WTC11 (cell line): ENCODE results near the gene AKAP13. TPM values are rescaled to one million over a fixed set of nuclear protein-coding genes. Genes with fewer than 3 reads are reported as not detected.

Experiments
- ATAC-seq: fragments of 200-7000 bp; cut with Tn5 transposase; 2 replicates; pipeline ENCODE4 v1.10.0; 2021; ENCODE audit warnings: mild to moderate bottlenecking, moderate library complexity
- CTCF ChIA-PET: fragments of 300-600 bp; sonication (Branson Sonifier 250); formaldehyde crosslinking; loops from one replicate; lab custom pipeline; 2021; ENCODE audit warnings: antibody characterized with exemption; lab: Charles Lee
- POLR2A ChIA-PET: fragments of 350-600 bp; sonication (Branson Sonifier 250); formaldehyde crosslinking; loops from one replicate; lab custom pipeline; 2021; ENCODE audit warnings: antibody characterized with exemption; lab: Charles Lee
- DNase-seq: peaks from one replicate; pipeline ENCODE4 v3.0.0; 2021; ENCODE audit warnings: low spot score
- H3K27ac Mint-ChIP-seq: 2 replicates; pipeline ENCODE4 v1.8.0; 2021; ENCODE audit warnings: mixed read lengths
- H3K27me3 Mint-ChIP-seq: 2 replicates; pipeline ENCODE4 v1.8.0; 2021; ENCODE audit warnings: low read depth, mild to moderate bottlenecking, moderate library complexity, mixed read lengths
- H3K36me3 Mint-ChIP-seq: 2 replicates; pipeline ENCODE4 v1.8.0; 2021; ENCODE audit warnings: mixed read lengths
- H3K4me1 Mint-ChIP-seq: 2 replicates; pipeline ENCODE4 v1.8.0; 2022; ENCODE audit warnings: mixed read lengths
- H3K4me3 Mint-ChIP-seq: 2 replicates; pipeline ENCODE4 v1.8.0; 2021; ENCODE audit warnings: mild to moderate bottlenecking, moderate library complexity, mixed read lengths
- H3K9me3 Mint-ChIP-seq: 2 replicates; pipeline ENCODE4 v1.8.0; 2021; ENCODE audit warnings: mixed read lengths
- AFF4 ChIP-seq: sonication (generic); formaldehyde crosslinking; IDR thresholded peaks from 2 replicates; pipeline ENCODE4 v1.8.1; 2023; ENCODE audit warnings: mild to moderate bottlenecking, missing genetic modification reagents, borderline replicate concordance
- AR ChIP-seq: fragments of 250-450 bp; sonication (Bioruptor Pico); IDR thresholded peaks from 2 replicates; pipeline ENCODE4 v1.9.0; 2021; ENCODE audit warnings: mild to moderate bottlenecking
- ATF1 ChIP-seq: sonication (generic); formaldehyde crosslinking; IDR thresholded peaks from 2 replicates; pipeline ENCODE4 v1.8.1; 2023; ENCODE audit warnings: mild to moderate bottlenecking, moderate library complexity, missing genetic modification reagents
- ATF6 ChIP-seq: sonication (generic); formaldehyde crosslinking; IDR thresholded peaks from 2 replicates; pipeline ENCODE4 v1.8.1; 2023; ENCODE audit warnings: mild to moderate bottlenecking, missing genetic modification reagents
- CBFB ChIP-seq: sonication (generic); formaldehyde crosslinking; IDR thresholded peaks from 2 replicates; pipeline ENCODE4 v1.8.1; 2022; ENCODE audit warnings: mild to moderate bottlenecking, low read depth, missing genetic modification reagents
- GABPB1 ChIP-seq: sonication (generic); formaldehyde crosslinking; IDR thresholded peaks from 2 replicates; pipeline ENCODE4 v1.8.1; 2023; ENCODE audit warnings: mild to moderate bottlenecking, missing genetic modification reagents
- NFATC4 ChIP-seq: fragments of 250-450 bp; sonication (Bioruptor Pico); IDR thresholded peaks from 2 replicates; pipeline ENCODE4 v1.9.0; 2021; ENCODE audit warnings: mild to moderate bottlenecking
- OVOL2 ChIP-seq: fragments of 250-450 bp; sonication (Bioruptor Pico); IDR thresholded peaks from 2 replicates; pipeline ENCODE4 v1.9.0; 2021; ENCODE audit warnings: mild to moderate bottlenecking, borderline replicate concordance
- SMAD4 ChIP-seq: sonication (generic); formaldehyde crosslinking; IDR thresholded peaks from 2 replicates; pipeline ENCODE4 v1.8.0; 2022; ENCODE audit warnings: mild to moderate bottlenecking, missing genetic modification reagents
- SP1 ChIP-seq: sonication (generic); formaldehyde crosslinking; conservative IDR thresholded peaks from 2 replicates; pipeline ENCODE4 v1.8.1; 2022; ENCODE audit warnings: missing genetic modification reagents
- TEAD4 ChIP-seq: sonication (generic); formaldehyde crosslinking; IDR thresholded peaks from 2 replicates; pipeline ENCODE4 v1.8.0; 2022; ENCODE audit warnings: mild to moderate bottlenecking, missing genetic modification reagents
- ZNF138 ChIP-seq: sonication (generic); formaldehyde crosslinking; conservative IDR thresholded peaks from 2 replicates; pipeline ENCODE4 v1.8.1; 2022; ENCODE audit warnings: mild to moderate bottlenecking, moderate library complexity, missing genetic modification reagents
- ZNF425 ChIP-seq: fragments of 250-450 bp; sonication (Bioruptor Pico); conservative IDR thresholded peaks from 2 replicates; pipeline ENCODE4 v1.9.0; 2021; ENCODE audit warnings: mild to moderate bottlenecking
- total RNA-seq: library from RNA; stranded (reverse); gene quantifications from 3 replicates; pipeline ENCODE4 v1.2.3, GENCODE V29; 2021
- TF ChIP-seq, protein P1 (sequence below): sonication (generic); formaldehyde crosslinking; IDR thresholded peaks from 2 replicates; pipeline ENCODE4 v1.8.1; 2023; ENCODE audit warnings: mild to moderate bottlenecking, missing genetic modification reagents
- TF ChIP-seq, protein P2 (sequence below): sonication (generic); formaldehyde crosslinking; IDR thresholded peaks from 2 replicates; pipeline ENCODE4 v1.8.1; 2022; ENCODE audit warnings: mild to moderate bottlenecking, missing genetic modification reagents, moderate library complexity, borderline replicate concordance
- TF ChIP-seq, protein P3 (sequence below): fragments of 200-600 bp; IDR thresholded peaks from 2 replicates; pipeline ENCODE4 v1.8.0; 2022; ENCODE audit warnings: antibody characterized with exemption
- TF ChIP-seq, protein P4 (sequence below): sonication (generic); formaldehyde crosslinking; IDR thresholded peaks from 2 replicates; pipeline ENCODE4 v1.8.1; 2023; ENCODE audit warnings: mild to moderate bottlenecking, missing genetic modification reagents, moderate library complexity

AKAP13 gene
- total RNA-seq, 1 experiment from 2014 or later = 50.3 TPM

DNA sequence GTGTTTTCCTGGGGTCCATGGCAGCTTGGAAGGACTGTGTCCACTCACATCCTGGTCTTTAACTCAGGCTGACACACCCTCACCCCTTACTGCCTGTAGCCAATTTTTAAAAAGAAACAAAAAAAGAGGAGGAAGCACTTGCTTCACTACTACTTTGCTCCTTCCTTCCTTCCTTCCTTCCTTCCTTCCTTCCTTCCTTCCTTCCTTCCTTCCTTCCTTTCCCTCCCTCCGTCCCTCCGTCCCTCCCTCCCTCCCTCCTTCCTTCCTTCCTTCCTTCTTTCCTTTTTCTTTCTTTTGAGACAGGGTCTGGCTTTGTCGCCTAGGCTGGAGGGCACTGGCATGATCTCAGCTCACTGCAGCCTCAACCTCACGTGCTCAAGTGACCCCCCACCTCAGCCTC, 25.5 kb upstream of the AKAP13 start:
- Mint-ChIP-seq H3K27ac (no peak overlapping the region), H3K9me3 (no peaks in the 10 kb centered on the region; the same call in 1 of the 2 replicates), H3K4me3 (no peak overlapping the region), H3K36me3 (no peaks in the 10 kb centered on the region), H3K4me1 (no peaks in the 10 kb centered on the region)
- POLR2A ChIA-PET = no interaction called here
- no peak for DNase-seq
- TF ChIP-seq CBFB (CRISPR knock-in tag) (no peak), ZNF425 (no peak), SP1 (CRISPR knock-in tag) (no peak), NFATC4 (CRISPR knock-in tag) (no peak)
- TF ChIP-seq, all 79 proteins: peak for 0
- H3K27me3 Mint-ChIP-seq = no peaks in the 10 kb centered on the region
- no peak for ATAC-seq
- CTCF ChIA-PET = no interaction called here

GRCh38 chr15:85356276-85356675, 24.1 kb upstream of the AKAP13 start:
- H3K4me3 Mint-ChIP-seq = no peak overlapping the region
- no peak overlapping the region for H3K27ac Mint-ChIP-seq
- DNase-seq = no peak
- no peaks in the 10 kb centered on the region for H3K27me3 Mint-ChIP-seq
- H3K4me1 Mint-ChIP-seq = no peaks in the 10 kb centered on the region
- no peaks in the 10 kb centered on the region for H3K36me3 Mint-ChIP-seq
- POLR2A ChIA-PET = no interaction called here
- no peak for ATAC-seq
- CTCF ChIA-PET = no interaction called here
- H3K9me3 Mint-ChIP-seq = no peaks in the 10 kb centered on the region; the same call in 1 of the 2 replicates
- TF ChIP-seq SMAD4 (no peak), ATF1 (CRISPR knock-in tag) (no peak), ZNF138 (CRISPR knock-in tag) (no peak), GABPB1 (no peak), AR (no peak), OVOL2 (CRISPR knock-in tag) (no peak), ATF6 (no peak), TEAD4 (CRISPR knock-in tag) (no peak), AFF4 (no peak)
- TF ChIP-seq, protein P1, sequence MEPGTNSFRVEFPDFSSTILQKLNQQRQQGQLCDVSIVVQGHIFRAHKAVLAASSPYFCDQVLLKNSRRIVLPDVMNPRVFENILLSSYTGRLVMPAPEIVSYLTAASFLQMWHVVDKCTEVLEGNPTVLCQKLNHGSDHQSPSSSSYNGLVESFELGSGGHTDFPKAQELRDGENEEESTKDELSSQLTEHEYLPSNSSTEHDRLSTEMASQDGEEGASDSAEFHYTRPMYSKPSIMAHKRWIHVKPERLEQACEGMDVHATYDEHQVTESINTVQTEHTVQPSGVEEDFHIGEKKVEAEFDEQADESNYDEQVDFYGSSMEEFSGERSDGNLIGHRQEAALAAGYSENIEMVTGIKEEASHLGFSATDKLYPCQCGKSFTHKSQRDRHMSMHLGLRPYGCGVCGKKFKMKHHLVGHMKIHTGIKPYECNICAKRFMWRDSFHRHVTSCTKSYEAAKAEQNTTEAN = no peak
- TF ChIP-seq, protein P2, sequence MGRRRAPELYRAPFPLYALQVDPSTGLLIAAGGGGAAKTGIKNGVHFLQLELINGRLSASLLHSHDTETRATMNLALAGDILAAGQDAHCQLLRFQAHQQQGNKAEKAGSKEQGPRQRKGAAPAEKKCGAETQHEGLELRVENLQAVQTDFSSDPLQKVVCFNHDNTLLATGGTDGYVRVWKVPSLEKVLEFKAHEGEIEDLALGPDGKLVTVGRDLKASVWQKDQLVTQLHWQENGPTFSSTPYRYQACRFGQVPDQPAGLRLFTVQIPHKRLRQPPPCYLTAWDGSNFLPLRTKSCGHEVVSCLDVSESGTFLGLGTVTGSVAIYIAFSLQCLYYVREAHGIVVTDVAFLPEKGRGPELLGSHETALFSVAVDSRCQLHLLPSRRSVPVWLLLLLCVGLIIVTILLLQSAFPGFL (CRISPR knock-in tag) = no peak
- TF ChIP-seq, protein P3, sequence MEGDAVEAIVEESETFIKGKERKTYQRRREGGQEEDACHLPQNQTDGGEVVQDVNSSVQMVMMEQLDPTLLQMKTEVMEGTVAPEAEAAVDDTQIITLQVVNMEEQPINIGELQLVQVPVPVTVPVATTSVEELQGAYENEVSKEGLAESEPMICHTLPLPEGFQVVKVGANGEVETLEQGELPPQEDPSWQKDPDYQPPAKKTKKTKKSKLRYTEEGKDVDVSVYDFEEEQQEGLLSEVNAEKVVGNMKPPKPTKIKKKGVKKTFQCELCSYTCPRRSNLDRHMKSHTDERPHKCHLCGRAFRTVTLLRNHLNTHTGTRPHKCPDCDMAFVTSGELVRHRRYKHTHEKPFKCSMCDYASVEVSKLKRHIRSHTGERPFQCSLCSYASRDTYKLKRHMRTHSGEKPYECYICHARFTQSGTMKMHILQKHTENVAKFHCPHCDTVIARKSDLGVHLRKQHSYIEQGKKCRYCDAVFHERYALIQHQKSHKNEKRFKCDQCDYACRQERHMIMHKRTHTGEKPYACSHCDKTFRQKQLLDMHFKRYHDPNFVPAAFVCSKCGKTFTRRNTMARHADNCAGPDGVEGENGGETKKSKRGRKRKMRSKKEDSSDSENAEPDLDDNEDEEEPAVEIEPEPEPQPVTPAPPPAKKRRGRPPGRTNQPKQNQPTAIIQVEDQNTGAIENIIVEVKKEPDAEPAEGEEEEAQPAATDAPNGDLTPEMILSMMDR = no peak
- TF ChIP-seq, protein P4, sequence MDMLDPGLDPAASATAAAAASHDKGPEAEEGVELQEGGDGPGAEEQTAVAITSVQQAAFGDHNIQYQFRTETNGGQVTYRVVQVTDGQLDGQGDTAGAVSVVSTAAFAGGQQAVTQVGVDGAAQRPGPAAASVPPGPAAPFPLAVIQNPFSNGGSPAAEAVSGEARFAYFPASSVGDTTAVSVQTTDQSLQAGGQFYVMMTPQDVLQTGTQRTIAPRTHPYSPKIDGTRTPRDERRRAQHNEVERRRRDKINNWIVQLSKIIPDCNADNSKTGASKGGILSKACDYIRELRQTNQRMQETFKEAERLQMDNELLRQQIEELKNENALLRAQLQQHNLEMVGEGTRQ (CRISPR knock-in tag) = no peak
